Measurements from ENCODE around the gene SUCNR1. TPM values are rescaled to one million over a fixed set of nuclear protein-coding genes. Genes with fewer than 3 reads are reported as not detected.

SUCNR1 gene
- total and polyA plus RNA-seq, 2 of the 4 experiments (the other 2 are of a cell fraction), result not detected

DNA sequence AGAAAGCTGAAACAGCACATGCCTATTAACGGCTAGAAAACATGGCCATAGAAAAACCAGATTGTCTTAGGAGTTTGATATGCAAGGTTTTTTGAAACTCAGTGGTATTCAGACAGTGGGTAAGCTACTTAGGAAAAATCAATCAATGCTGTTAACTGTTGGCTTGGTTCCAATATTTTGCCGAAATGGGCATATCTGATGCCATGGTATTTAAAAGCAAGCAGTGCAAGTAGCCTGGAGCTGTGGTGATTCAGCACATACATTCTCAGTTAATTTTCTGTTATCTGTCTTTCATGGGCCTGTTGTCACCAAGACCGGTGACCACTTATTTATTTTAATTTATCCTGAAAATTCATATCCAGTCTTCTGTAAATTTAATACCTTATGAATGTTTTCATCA, 17.3 kb upstream of the SUCNR1 start:
- no peak overlapping the region for H2BK120ac ChIP-seq (ENCODE audit: low read depth, low read length)
- no peak overlapping the region for H2BK15ac ChIP-seq (ENCODE audit: low read depth, low read length)
- 100% methylated on average over 1 of the region's 3 CpGs; no CpG with 5 or more reads in 1 of the 2 experiments for WGBS, 2 experiments (ENCODE audit: extremely low coverage in 2 of 2, insufficient read length in 1 of 2)
- no peak overlapping the region for H3K18ac ChIP-seq (ENCODE audit: low read depth, low read length)
- ATAC-seq (ENCODE audit: low read depth), result no peak
- ChIA-PET CTCF (no interaction called here), POLR2A (ENCODE audit: unreplicated experiment) (no interaction called here)
- no peaks in the 10 kb centered on the region for H3K36me3 ChIP-seq (ENCODE audit: control insufficient read depth, insufficient read depth, low read length)
- H3K4ac ChIP-seq (ENCODE audit: low read depth, low read length), result no peak overlapping the region
- no peak overlapping the region for H2AFZ ChIP-seq (replicated peaks; ENCODE audit: low read length, poor library complexity)
- no peak overlapping the region for H2AK9ac ChIP-seq (replicated peaks; ENCODE audit: low read depth, low read length, poor library complexity)
- no peak overlapping the region for H3K27ac ChIP-seq (ENCODE audit: insufficient read depth, low read length)
- intact Hi-C loops (cut with micrococcal nuclease) (no loop called here), dilution Hi-C loops (cut with HindIII; ENCODE audit: low sequenced_read_pairs, unreplicated experiment) (no loop called here), in situ Hi-C loops (cut with MboI; ENCODE audit: low sequenced_read_pairs) (no loop called here)
- no peak overlapping the region for H3K14ac ChIP-seq (replicated peaks; ENCODE audit: low read depth, low read length)
- no peak overlapping the region for H4K5ac ChIP-seq (ENCODE audit: low read depth, low read length)
- no peak overlapping the region for H3K4me3 ChIP-seq (ENCODE audit: insufficient read depth, low read depth, low read length)
- no peaks in the 10 kb centered on the region for H3K9me3 ChIP-seq (ENCODE audit: control insufficient read depth, insufficient read depth, low read length)
- H3K9ac ChIP-seq (ENCODE audit: low read depth, low read length), result no peak overlapping the region
- BruUV-seq (replicated peaks), result no TSS peak
- no peak overlapping the region for H4K8ac ChIP-seq (ENCODE audit: low read depth in 2 of 2, low read length in 2 of 2)
- H4K20me1 ChIP-seq (ENCODE audit: insufficient read depth, low read length), result no peaks in the 10 kb centered on the region
- no peaks in the 10 kb centered on the region for H3K27me3 ChIP-seq (ENCODE audit: control insufficient read depth, insufficient read depth, low read length)
- H2AK5ac ChIP-seq (ENCODE audit: low read depth, low read length), result no peak overlapping the region
- no peaks in the 10 kb centered on the region for H3K79me1 ChIP-seq (ENCODE audit: low read depth in 1 of 2, low read length in 2 of 2)
- no peak for TF ChIP-seq POLR2A (IDR thresholded peaks at IDR 0.05; ENCODE audit: low read depth, low read length)
- no peak for TF ChIP-seq FOS (IDR thresholded peaks at IDR 0.05; ENCODE audit: low read depth, low read length)
- TF ChIP-seq RCOR1 (IDR thresholded peaks at IDR 0.05; ENCODE audit: insufficient replicate concordance, low read length), result no peak
- TF ChIP-seq NFE2L2 (IDR thresholded peaks at IDR 0.05; ENCODE audit: low read depth, low read length), result no peak
- no peak for TF ChIP-seq MXI1 (IDR thresholded peaks at IDR 0.05; ENCODE audit: borderline replicate concordance, low read depth, low read length)
- no peak for TF ChIP-seq CEBPB (IDR thresholded peaks at IDR 0.05; ENCODE audit: low read depth, low read length)
- TF ChIP-seq, protein P1, sequence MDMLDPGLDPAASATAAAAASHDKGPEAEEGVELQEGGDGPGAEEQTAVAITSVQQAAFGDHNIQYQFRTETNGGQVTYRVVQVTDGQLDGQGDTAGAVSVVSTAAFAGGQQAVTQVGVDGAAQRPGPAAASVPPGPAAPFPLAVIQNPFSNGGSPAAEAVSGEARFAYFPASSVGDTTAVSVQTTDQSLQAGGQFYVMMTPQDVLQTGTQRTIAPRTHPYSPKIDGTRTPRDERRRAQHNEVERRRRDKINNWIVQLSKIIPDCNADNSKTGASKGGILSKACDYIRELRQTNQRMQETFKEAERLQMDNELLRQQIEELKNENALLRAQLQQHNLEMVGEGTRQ (IDR thresholded peaks at IDR 0.05; ENCODE audit: low read depth, low read length), result no peak
- TF ChIP-seq RAD21 (IDR thresholded peaks at IDR 0.05; ENCODE audit: low read length), result no peak
- TF ChIP-seq MAFK (IDR thresholded peaks at IDR 0.05; ENCODE audit: low read depth, low read length), result no peak
- no peak for TF ChIP-seq BHLHE40 (IDR thresholded peaks at IDR 0.05; ENCODE audit: low read depth, low read length)
- TF ChIP-seq CHD1 (IDR thresholded peaks at IDR 0.05; ENCODE audit: low read depth, low read length), result no peak
- no peak for TF ChIP-seq RFX5 (IDR thresholded peaks at IDR 0.05; ENCODE audit: low read depth, low read length)
- TF ChIP-seq, protein P2, sequence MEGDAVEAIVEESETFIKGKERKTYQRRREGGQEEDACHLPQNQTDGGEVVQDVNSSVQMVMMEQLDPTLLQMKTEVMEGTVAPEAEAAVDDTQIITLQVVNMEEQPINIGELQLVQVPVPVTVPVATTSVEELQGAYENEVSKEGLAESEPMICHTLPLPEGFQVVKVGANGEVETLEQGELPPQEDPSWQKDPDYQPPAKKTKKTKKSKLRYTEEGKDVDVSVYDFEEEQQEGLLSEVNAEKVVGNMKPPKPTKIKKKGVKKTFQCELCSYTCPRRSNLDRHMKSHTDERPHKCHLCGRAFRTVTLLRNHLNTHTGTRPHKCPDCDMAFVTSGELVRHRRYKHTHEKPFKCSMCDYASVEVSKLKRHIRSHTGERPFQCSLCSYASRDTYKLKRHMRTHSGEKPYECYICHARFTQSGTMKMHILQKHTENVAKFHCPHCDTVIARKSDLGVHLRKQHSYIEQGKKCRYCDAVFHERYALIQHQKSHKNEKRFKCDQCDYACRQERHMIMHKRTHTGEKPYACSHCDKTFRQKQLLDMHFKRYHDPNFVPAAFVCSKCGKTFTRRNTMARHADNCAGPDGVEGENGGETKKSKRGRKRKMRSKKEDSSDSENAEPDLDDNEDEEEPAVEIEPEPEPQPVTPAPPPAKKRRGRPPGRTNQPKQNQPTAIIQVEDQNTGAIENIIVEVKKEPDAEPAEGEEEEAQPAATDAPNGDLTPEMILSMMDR (conservative IDR thresholded peaks at IDR 0.05; ENCODE audit: low read depth, low read length), result no peak
- no peak for TF ChIP-seq SMC3 (IDR thresholded peaks at IDR 0.05; ENCODE audit: low read depth, low read length)
- no peaks in the 10 kb centered on the region for H3K9me1 ChIP-seq (ENCODE audit: insufficient read depth, low read length)
- H3K4me2 ChIP-seq (ENCODE audit: low read depth, low read length), result no peak overlapping the region
- no peak overlapping the region for H2BK5ac ChIP-seq (ENCODE audit: low read depth, low read length, poor library complexity, severe bottlenecking)
- no peaks in the 10 kb centered on the region for H3K4me1 ChIP-seq (ENCODE audit: control insufficient read depth, insufficient read depth, low read length)
- H3K56ac ChIP-seq (ENCODE audit: extremely low read depth, insufficient read depth, low read length), result no peak overlapping the region
- H4K91ac ChIP-seq (ENCODE audit: insufficient read depth, low read depth, low read length), result no peak overlapping the region
- H3K23ac ChIP-seq (ENCODE audit: low read depth, low read length), result no peak overlapping the region
- H2BK20ac ChIP-seq (ENCODE audit: low read depth, low read length), result no peak overlapping the region
- no peak for DNase-seq

Measured in IMR-90 (cell line).